Measurements from ENCODE around the gene FAXDC2. TPM values are rescaled to one million over a fixed set of nuclear protein-coding genes. Genes with fewer than 3 reads are reported as not detected.

FAXDC2 gene
- total RNA-seq, 1 experiment from 2014 or later, result 0.95 TPM

- DNase-seq, result no peak
- intact Hi-C loops (cut with micrococcal nuclease; ENCODE audit: unreplicated experiment), result no loop called here
- Histone ChIP-seq H3K27me3 (replicated peaks; ENCODE audit: control insufficient read depth, insufficient read depth, low read length) (no peaks in the 10 kb centered on the region), H3K4me1 (0 out of 2 replicates have a peak, but pooled peaks cover 3% of the 10 kb centered on the region), H3K9me3 (no peaks in the 10 kb centered on the region), H3K36me3 (ENCODE audit: control insufficient read depth, insufficient read depth, low read length) (no peaks in the 10 kb centered on the region), H3K4me3 (ENCODE audit: low read depth, low read length) (no peak overlapping the region)
- TF ChIP-seq CTCF (IDR thresholded peaks at IDR 0.05; ENCODE audit: insufficient read depth in 1 of 2, low read depth in 1 of 2, low read length in 1 of 2, severe bottlenecking in 1 of 2, unreplicated experiment in 1 of 2), result no peak
- ChIA-PET CTCF (no interaction called here), POLR2A (no interaction called here)
- no peak overlapping the region for H3K4me3 Mint-ChIP-seq (ENCODE audit: unreplicated experiment)
- BruUV-seq (replicated peaks), result no TSS peak
- peaks cover 7% of the 10 kb centered on the region for H3K4me1 Mint-ChIP-seq (ENCODE audit: low read depth, unreplicated experiment)
- H3K27ac Mint-ChIP-seq (ENCODE audit: unreplicated experiment), result no peak overlapping the region
- no peaks in the 10 kb centered on the region for H3K27me3 Mint-ChIP-seq (ENCODE audit: insufficient read depth, unreplicated experiment)
- H3K9me3 Mint-ChIP-seq (ENCODE audit: unreplicated experiment), result no peaks in the 10 kb centered on the region
- peaks cover 20% of the 10 kb centered on the region for H3K36me3 Mint-ChIP-seq (ENCODE audit: insufficient read depth, unreplicated experiment)
Observed at GRCh38 chr5:154831451-154831850, 19.0 kb downstream of the FAXDC2 start.

GRCh38 chr5:154830596-154830995 lies 19.8 kb downstream of the FAXDC2 start:
- Mint-ChIP-seq H3K27me3 (ENCODE audit: insufficient read depth, unreplicated experiment) (no peaks in the 10 kb centered on the region), H3K27ac (ENCODE audit: unreplicated experiment) (no peak overlapping the region), H3K9me3 (ENCODE audit: unreplicated experiment) (no peaks in the 10 kb centered on the region), H3K4me1 (ENCODE audit: low read depth, unreplicated experiment) (peaks cover 7% of the 10 kb centered on the region), H3K36me3 (ENCODE audit: insufficient read depth, unreplicated experiment) (peaks cover 26% of the 10 kb centered on the region), H3K4me3 (ENCODE audit: unreplicated experiment) (no peak overlapping the region)
- H3K4me1 ChIP-seq, result 0 out of 2 replicates have a peak, but pooled peaks cover 3% of the 10 kb centered on the region
- CTCF ChIA-PET, result no interaction called here
- no peaks in the 10 kb centered on the region for H3K9me3 ChIP-seq
- no peak for TF ChIP-seq CTCF (IDR thresholded peaks at IDR 0.05; ENCODE audit: insufficient read depth in 1 of 2, low read depth in 1 of 2, low read length in 1 of 2, severe bottlenecking in 1 of 2, unreplicated experiment in 1 of 2)
- intact Hi-C loops (cut with micrococcal nuclease; ENCODE audit: unreplicated experiment), result no loop called here
- BruUV-seq (replicated peaks), result no TSS peak
- DNase-seq, result no peak
- no peak overlapping the region for H3K4me3 ChIP-seq (ENCODE audit: low read depth, low read length)
- no peaks in the 10 kb centered on the region for H3K27me3 ChIP-seq (replicated peaks; ENCODE audit: control insufficient read depth, insufficient read depth, low read length)
- POLR2A ChIA-PET, result no interaction called here
- H3K36me3 ChIP-seq (ENCODE audit: control insufficient read depth, insufficient read depth, low read length), result no peaks in the 10 kb centered on the region

GRCh38 chr5:154830219-154830595 lies 20.2 kb downstream of the FAXDC2 start:
- H3K27ac Mint-ChIP-seq (ENCODE audit: unreplicated experiment), result no peak overlapping the region
- ChIA-PET POLR2A (no interaction called here), CTCF (interaction anchor here (0.6 kb wide), 1 partner anchor 126 kb away, joined by 4 read pairs; no protein-coding TSS in a partner anchor)
- Histone ChIP-seq H3K27me3 (replicated peaks; ENCODE audit: control insufficient read depth, insufficient read depth, low read length) (no peaks in the 10 kb centered on the region), H3K36me3 (ENCODE audit: control insufficient read depth, insufficient read depth, low read length) (no peaks in the 10 kb centered on the region), H3K9me3 (no peaks in the 10 kb centered on the region), H3K4me1 (0 out of 2 replicates have a peak, but pooled peaks cover 3% of the 10 kb centered on the region), H3K4me3 (ENCODE audit: low read depth, low read length) (no peak overlapping the region)
- peaks cover 30% of the 10 kb centered on the region for H3K36me3 Mint-ChIP-seq (ENCODE audit: insufficient read depth, unreplicated experiment)
- H3K4me3 Mint-ChIP-seq (ENCODE audit: unreplicated experiment), result no peak overlapping the region
- H3K9me3 Mint-ChIP-seq (ENCODE audit: unreplicated experiment), result no peaks in the 10 kb centered on the region
- H3K4me1 Mint-ChIP-seq (ENCODE audit: low read depth, unreplicated experiment), result peaks cover 7% of the 10 kb centered on the region
- no TSS peak for BruUV-seq (replicated peaks)
- TF ChIP-seq CTCF (IDR thresholded peaks at IDR 0.05; ENCODE audit: insufficient read depth in 1 of 2, low read depth in 1 of 2, low read length in 1 of 2, severe bottlenecking in 1 of 2, unreplicated experiment in 1 of 2), result no peak
- no peaks in the 10 kb centered on the region for H3K27me3 Mint-ChIP-seq (ENCODE audit: insufficient read depth, unreplicated experiment)
- intact Hi-C loops (cut with micrococcal nuclease; ENCODE audit: unreplicated experiment), result no loop called here
- no peak for DNase-seq
